Measurements from ENCODE around the gene SPIRE1. TPM values are rescaled to one million over a fixed set of nuclear protein-coding genes. Genes with fewer than 3 reads are reported as not detected.

The SPIRE1 gene
- total RNA-seq, 1 experiment from 2014 or later: 16.6 TPM

DNA sequence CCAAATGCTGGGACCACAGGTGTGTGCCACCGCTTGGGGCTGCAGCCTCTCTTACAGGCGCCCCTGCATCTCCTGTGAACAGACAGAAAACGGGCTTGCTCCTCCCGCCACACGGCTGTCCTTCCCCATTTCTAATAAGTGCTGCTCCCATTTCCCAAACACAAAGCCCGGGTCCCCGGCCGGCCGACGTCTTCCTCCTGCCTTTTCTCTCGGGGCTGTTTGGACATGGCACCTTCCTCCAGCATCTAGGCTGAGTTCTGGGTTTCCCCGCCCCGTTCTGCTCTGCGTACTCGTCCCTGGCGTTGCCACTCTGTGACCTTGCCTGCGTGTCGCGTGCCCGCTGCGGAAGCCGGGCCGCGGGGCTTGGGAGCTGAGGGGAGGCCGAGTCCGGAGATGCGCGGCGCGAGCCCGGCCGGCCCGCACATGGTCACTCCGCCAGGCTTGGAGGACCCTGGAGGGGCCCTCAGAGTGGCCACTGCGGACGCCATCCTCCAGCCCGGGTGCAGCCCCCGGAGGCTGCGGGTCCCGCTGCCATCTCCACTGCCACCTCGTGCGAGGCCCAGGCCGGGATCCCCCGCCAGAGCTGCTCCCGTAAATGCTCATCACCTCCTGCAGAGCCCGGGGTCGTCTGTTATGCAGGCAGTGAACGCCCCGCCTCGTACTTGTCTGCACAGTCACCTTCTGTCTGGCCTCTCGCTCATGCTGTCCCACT is 223.9 kb downstream of the SPIRE1 start:
- Histone ChIP-seq H4K91ac (ENCODE audit: insufficient read length, low read depth, low read length) (no peak overlapping the region), H4K5ac (ENCODE audit: insufficient read length, low read depth, low read length) (no peak overlapping the region), H3K23me2 (ENCODE audit: insufficient read length, low read depth, low read length, poor library complexity, severe bottlenecking) (no peaks in the 10 kb centered on the region), H3K27me3 (ENCODE audit: insufficient read depth, low read length) (no peaks in the 10 kb centered on the region), H2AFZ (ENCODE audit: low read length) (no peak overlapping the region), H3K23ac (ENCODE audit: insufficient read length, low read depth, low read length) (no peak overlapping the region), H2BK15ac (ENCODE audit: low read depth, low read length) (no peak overlapping the region), H2BK5ac (ENCODE audit: insufficient read length, low read length) (no peak overlapping the region), H2AK5ac (ENCODE audit: insufficient read length, low read length) (no peak overlapping the region), H3K27ac (ENCODE audit: insufficient read length, low read depth, low read length) (no peak overlapping the region), H4K8ac (replicated peaks; ENCODE audit: insufficient read length, low read depth, low read length) (no peak overlapping the region), H3T11ph (ENCODE audit: low read length) (no peak overlapping the region), H3K9me3 (ENCODE audit: control insufficient read depth, low read depth, low read length) (no peaks in the 10 kb centered on the region), H3K14ac (ENCODE audit: insufficient read depth, low read length) (no peak overlapping the region; the same call in 1 of the 2 replicates), H3K18ac (ENCODE audit: insufficient read length, low read depth, low read length) (no peak overlapping the region), H2BK12ac (ENCODE audit: insufficient read length, low read depth, low read length) (no peak overlapping the region), H3K4ac (ENCODE audit: low read depth, low read length) (no peak overlapping the region), H3K79me2 (ENCODE audit: insufficient read depth, low read length) (no peaks in the 10 kb centered on the region), H2BK120ac (ENCODE audit: low read depth, low read length, poor library complexity, severe bottlenecking) (no peak overlapping the region), H4K20me1 (ENCODE audit: control insufficient read depth, insufficient read depth, insufficient read length) (no peaks in the 10 kb centered on the region), H2BK20ac (ENCODE audit: low read depth, low read length, poor library complexity, severe bottlenecking) (no peak overlapping the region), H3K56ac (ENCODE audit: insufficient read length, low read depth, low read length) (no peak overlapping the region), H3K4me1 (ENCODE audit: insufficient read depth, low read length) (no peaks in the 10 kb centered on the region), H3K9ac (ENCODE audit: extremely low read depth, insufficient read length, low read length) (no peak overlapping the region), H3K4me2 (ENCODE audit: insufficient read depth, insufficient read length, low read length) (no peak overlapping the region), H3K79me1 (ENCODE audit: insufficient read depth, low read depth, low read length, poor library complexity, severe bottlenecking) (no peaks in the 10 kb centered on the region)
- Mint-ChIP-seq H3K4me1 (peaks cover 8% of the 10 kb centered on the region in 2 experiments), H3K36me3 (ENCODE audit: insufficient read depth in 1 of 3, low read depth in 3 of 3) (peaks cover 7 to 18% (median 17%) of the 10 kb centered on the region in 3 experiments; a peak in 6 of 7 replicates), H3K27ac (peak overlapping the region; percentile 3 to 40 (median 8); a peak in 5 of 7 replicates), H3K27me3 (ENCODE audit: low read depth) (no peaks in the 10 kb centered on the region), H3K9me3 (no peaks in the 10 kb centered on the region), H3K4me3 (no peak overlapping the region)
- no peak for DNase-seq
- no CpG with 5 or more reads among the region's 51 CpGs for WGBS (ENCODE audit: extremely low coverage, insufficient read length, low lambda C conversion rate)
- TF ChIP-seq, protein P1, sequence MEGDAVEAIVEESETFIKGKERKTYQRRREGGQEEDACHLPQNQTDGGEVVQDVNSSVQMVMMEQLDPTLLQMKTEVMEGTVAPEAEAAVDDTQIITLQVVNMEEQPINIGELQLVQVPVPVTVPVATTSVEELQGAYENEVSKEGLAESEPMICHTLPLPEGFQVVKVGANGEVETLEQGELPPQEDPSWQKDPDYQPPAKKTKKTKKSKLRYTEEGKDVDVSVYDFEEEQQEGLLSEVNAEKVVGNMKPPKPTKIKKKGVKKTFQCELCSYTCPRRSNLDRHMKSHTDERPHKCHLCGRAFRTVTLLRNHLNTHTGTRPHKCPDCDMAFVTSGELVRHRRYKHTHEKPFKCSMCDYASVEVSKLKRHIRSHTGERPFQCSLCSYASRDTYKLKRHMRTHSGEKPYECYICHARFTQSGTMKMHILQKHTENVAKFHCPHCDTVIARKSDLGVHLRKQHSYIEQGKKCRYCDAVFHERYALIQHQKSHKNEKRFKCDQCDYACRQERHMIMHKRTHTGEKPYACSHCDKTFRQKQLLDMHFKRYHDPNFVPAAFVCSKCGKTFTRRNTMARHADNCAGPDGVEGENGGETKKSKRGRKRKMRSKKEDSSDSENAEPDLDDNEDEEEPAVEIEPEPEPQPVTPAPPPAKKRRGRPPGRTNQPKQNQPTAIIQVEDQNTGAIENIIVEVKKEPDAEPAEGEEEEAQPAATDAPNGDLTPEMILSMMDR (conservative IDR thresholded peaks at IDR 0.05): no peak

All from H9 (cell line).